H1 (cell line): ENCODE data around the gene PLA2G1B. TPM values are rescaled to one million over a fixed set of nuclear protein-coding genes. Genes with fewer than 3 reads are reported as not detected.

Experiments
- CTCF ChIA-PET: fragments of 300-600 bp; sonication (Branson Sonifier 250); formaldehyde crosslinking; loops from one replicate; lab custom pipeline; 2021; ENCODE audit not compliant: partially characterized antibody; lab: Charles Lee
- POLR2A ChIA-PET: fragments of 300-600 bp; sonication (Branson Sonifier 250); formaldehyde crosslinking; loops from one replicate; lab custom pipeline; 2021; ENCODE audit warnings: inconsistent platforms; ENCODE audit not compliant: partially characterized antibody; lab: Charles Lee
- DNase-seq, 2 experiments: peaks; one replicate each; pipeline versions ENCODE4 v3.0.0 to v3.0.0-alpha.2; 2010 to 2022; ENCODE audit warnings: low spot score in 2 of 2, low read depth in 1 of 2, mixed read lengths in 1 of 2
- FAIRE-seq: peaks from 2 replicates; lab custom pipeline; 2011; peaks lifted over from hg19 to GRCh38; lab: Jason Lieb, UNC
- H2AFZ ChIP-seq: 2 replicates; pipeline ENCODE4 v1.8.1; 2012; ENCODE audit warnings: low read length, inconsistent platforms
- H2AK5ac ChIP-seq: 2 replicates; pipeline ENCODE4 v1.6.1; 2013; ENCODE audit warnings: low read depth, low read length
- H2BK120ac ChIP-seq: replicated peaks from 2 replicates; pipeline ENCODE3; 2013; ENCODE audit warnings: low read depth, low read length, inconsistent platforms
- H2BK12ac ChIP-seq: 2 replicates; pipeline ENCODE4 v1.6.1; 2013; ENCODE audit warnings: low read depth, low read length
- H2BK15ac ChIP-seq: 2 replicates; pipeline ENCODE4 v1.6.1; 2013; ENCODE audit warnings: low read length
- H2BK20ac ChIP-seq: 2 replicates; pipeline ENCODE4 v1.6.1; 2013; ENCODE audit warnings: low read length
- H2BK5ac ChIP-seq: 2 replicates; pipeline ENCODE4 v1.6.1; 2013; ENCODE audit warnings: low read depth, low read length
- H3K14ac ChIP-seq: 2 replicates; pipeline ENCODE4 v1.6.1; 2013; ENCODE audit warnings: inconsistent platforms; ENCODE audit not compliant: insufficient read length
- H3K18ac ChIP-seq: 2 replicates; pipeline ENCODE4 v1.6.1; 2013; ENCODE audit warnings: low read length; ENCODE audit errors: extremely low read depth
- H3K23ac ChIP-seq: 2 replicates; pipeline ENCODE4 v1.6.1; 2013; ENCODE audit warnings: inconsistent platforms; ENCODE audit not compliant: insufficient read length
- H3K23me2 ChIP-seq: 2 replicates; pipeline ENCODE4 v1.6.1; 2013; ENCODE audit warnings: low read depth, low read length
- H3K27ac ChIP-seq: 2 replicates; pipeline ENCODE4 v1.6.1; 2011; ENCODE audit warnings: low read depth, low read length, inconsistent platforms
- H3K27me3 ChIP-seq, 4 experiments: replicated peaks in 1 of 4; 1 replicate in 1 of 4; 2 replicates in 3 of 4; pipeline versions ENCODE4 v1.6.1 to v1.8.1; 2011 to 2013; ENCODE audit warnings: low read length in 3 of 4, mild to moderate bottlenecking in 3 of 4, inconsistent platforms in 2 of 4, mixed read lengths in 2 of 4, moderate library complexity in 1 of 4; ENCODE audit not compliant: control insufficient read depth in 3 of 4, insufficient read depth in 3 of 4; ENCODE audit errors: extremely low read depth in 1 of 4
- H3K36me3 ChIP-seq, 4 experiments: 2 replicates each; pipeline versions ENCODE4 v1.6.1 to v1.8.1; 2011 to 2013; ENCODE audit warnings: mild to moderate bottlenecking in 4 of 4, low read length in 3 of 4, moderate library complexity in 2 of 4, control low read depth in 1 of 4, inconsistent platforms in 1 of 4; ENCODE audit not compliant: insufficient read depth in 4 of 4, control insufficient read depth in 2 of 4
- H3K4ac ChIP-seq: replicated peaks from 2 replicates; pipeline ENCODE3; 2013; ENCODE audit warnings: low read length, low read depth, mixed read lengths, inconsistent platforms; ENCODE audit not compliant: insufficient read length
- H3K4me1 ChIP-seq, 4 experiments: replicated peaks in 1 of 4; 1 replicate in 1 of 4; 2 replicates in 3 of 4; pipeline versions ENCODE4 v1.6.1 to v1.8.1; 2011 to 2013; ENCODE audit warnings: low read length in 3 of 4, inconsistent platforms in 2 of 4, mixed read lengths in 1 of 4; ENCODE audit not compliant: insufficient read depth in 4 of 4, control insufficient read depth in 3 of 4
- H3K4me2 ChIP-seq, 2 experiments: 2 replicates each; pipeline versions ENCODE4 v1.6.1 to v1.8.1; 2011 to 2013; ENCODE audit warnings: low read depth in 2 of 2, low read length in 2 of 2, control low read depth in 1 of 2, inconsistent platforms in 1 of 2, mild to moderate bottlenecking in 1 of 2; ENCODE audit not compliant: insufficient read depth in 1 of 2
- H3K4me3 ChIP-seq, 4 experiments: fragments of 200-600, 300-600 bp in 1 of 4; sonication (generic), shearing (Covaris generic), sonication (Bioruptor Twin) in 1 of 4; 2 replicates each; pipeline versions ENCODE4 v1.5.1 to v1.8.1; 2011 to 2016; ENCODE audit warnings: low read length in 4 of 4, low read depth in 3 of 4, control low read depth in 2 of 4, inconsistent platforms in 2 of 4, mild to moderate bottlenecking in 2 of 4, mixed read lengths in 1 of 4, moderate library complexity in 1 of 4; ENCODE audit not compliant: insufficient read depth in 2 of 4; ENCODE audit errors: extremely low read depth in 1 of 4
- H3K56ac ChIP-seq: replicated peaks from 2 replicates; pipeline ENCODE3; 2013; ENCODE audit warnings: low read depth, mild to moderate bottlenecking, mixed read lengths, low read length, inconsistent platforms; ENCODE audit not compliant: insufficient read length
- H3K79me1 ChIP-seq: 2 replicates; pipeline ENCODE4 v1.6.1; 2013; ENCODE audit warnings: low read depth, low read length, control low read depth
- H3K79me2 ChIP-seq, 2 experiments: 2 replicates each; pipeline versions ENCODE4 v1.6.1 to v1.8.1; 2012 to 2013; ENCODE audit warnings: low read length in 2 of 2, mild to moderate bottlenecking in 2 of 2, inconsistent platforms in 1 of 2; ENCODE audit not compliant: insufficient read depth in 2 of 2, control insufficient read depth in 1 of 2
- H3K9ac ChIP-seq, 4 experiments: replicated peaks in 1 of 4; 1 replicate in 1 of 4; 2 replicates in 3 of 4; pipeline versions ENCODE4 v1.6.1 to v1.8.1; 2011 to 2013; ENCODE audit warnings: low read depth in 3 of 4, low read length in 3 of 4, control low read depth in 2 of 4, mild to moderate bottlenecking in 2 of 4, moderate library complexity in 2 of 4, inconsistent platforms in 1 of 4; ENCODE audit errors: extremely low read depth in 1 of 4
- H3K9me3 ChIP-seq, 2 experiments: 2 replicates each; pipeline versions ENCODE4 v1.6.1 to v1.8.1; 2012 to 2013; ENCODE audit warnings: mild to moderate bottlenecking in 2 of 2, moderate library complexity in 2 of 2, control low read depth in 1 of 2, inconsistent platforms in 1 of 2, low read depth in 1 of 2, low read length in 1 of 2, mixed read lengths in 1 of 2; ENCODE audit not compliant: insufficient read depth in 2 of 2
- H4K20me1 ChIP-seq, 2 experiments: replicated peaks in 1 of 2; 2 replicates each; pipeline versions ENCODE3 to v1.8.1; 2011 to 2013; ENCODE audit warnings: inconsistent platforms in 2 of 2, low read length in 2 of 2, mild to moderate bottlenecking in 1 of 2; ENCODE audit not compliant: insufficient read depth in 2 of 2, control insufficient read depth in 1 of 2
- H4K5ac ChIP-seq: 2 replicates; pipeline ENCODE4 v1.6.1; 2013; ENCODE audit warnings: low read length, low read depth, mixed read lengths, inconsistent platforms; ENCODE audit not compliant: insufficient read length
- H4K8ac ChIP-seq: 2 replicates; pipeline ENCODE4 v1.8.0; 2013; ENCODE audit warnings: mild to moderate bottlenecking, moderate library complexity, low read length, inconsistent platforms; ENCODE audit not compliant: insufficient read depth; ENCODE audit errors: extremely low read depth
- H4K91ac ChIP-seq: replicated peaks from 2 replicates; pipeline ENCODE3; 2013; ENCODE audit warnings: low read length, mixed read lengths, inconsistent platforms; ENCODE audit not compliant: insufficient read length
- POLR2A ChIP-seq, 2 experiments: IDR thresholded peaks; 1 replicate in 1 of 2; 2 replicates in 1 of 2; pipeline ENCODE4 v1.6.1; 2011; ENCODE audit warnings: low read depth in 2 of 2, low read length in 2 of 2, mild to moderate bottlenecking in 2 of 2; ENCODE audit errors: control extremely low read depth in 1 of 2
- WGBS, 2 experiments: shearing (Covaris generic) in 1 of 2; methylation state at CpG; one replicate each; pipeline versions ENCODE4 v1.1.6 to v1.1.7; 2013 to 2015; ENCODE audit warnings: low lambda C conversion rate in 2 of 2, mixed read lengths in 2 of 2, inconsistent platforms in 1 of 2, low coverage in 1 of 2, missing lambda C conversion rate in 1 of 2; ENCODE audit not compliant: insufficient replicate concordance in 2 of 2, insufficient coverage in 1 of 2, insufficient read length in 1 of 2; ENCODE audit errors: extremely low coverage in 1 of 2, missing lambda C conversion rate in 1 of 2; 5-methylcytosine and 5-hydroxymethylcytosine counted together
- polyA plus RNA-seq, 7 experiments: library from polyadenylated mRNA; depleted of rRNA in 3 of 7; stranded (reverse) in 5 of 7; unstranded in 2 of 7; fragments of >200 nt in 5 of 7; fragments of 200-250 nt in 2 of 7; gene quantifications; 1 replicate in 5 of 7; 2 replicates in 1 of 7; 4 replicates in 1 of 7; pipeline versions ENCODE4 v1.2.1 to v1.2.3, GENCODE V29; 2011 to 2013; ENCODE audit warnings: missing spikeins in 2 of 7, mixed read lengths in 2 of 7
- total RNA-seq: library from RNA; stranded (reverse); fragmentation: NEBNext Ultra II Directional; extraction: Animal tissue kit (Norgen Biotek cat#: 25700); gene quantifications from 2 replicates; pipeline ENCODE4 v1.2.1, GENCODE V29; 2021
- TF ChIP-seq, protein P1 (sequence below): IDR thresholded peaks from 2 replicates; pipeline ENCODE4 v1.6.1; 2012; ENCODE audit warnings: inconsistent platforms

The PLA2G1B gene
- total and polyA plus RNA-seq, 2 of the 8 experiments (the other 6 are each of a cell fraction or from before 2014, with no cell fraction given): not detected

DNA sequence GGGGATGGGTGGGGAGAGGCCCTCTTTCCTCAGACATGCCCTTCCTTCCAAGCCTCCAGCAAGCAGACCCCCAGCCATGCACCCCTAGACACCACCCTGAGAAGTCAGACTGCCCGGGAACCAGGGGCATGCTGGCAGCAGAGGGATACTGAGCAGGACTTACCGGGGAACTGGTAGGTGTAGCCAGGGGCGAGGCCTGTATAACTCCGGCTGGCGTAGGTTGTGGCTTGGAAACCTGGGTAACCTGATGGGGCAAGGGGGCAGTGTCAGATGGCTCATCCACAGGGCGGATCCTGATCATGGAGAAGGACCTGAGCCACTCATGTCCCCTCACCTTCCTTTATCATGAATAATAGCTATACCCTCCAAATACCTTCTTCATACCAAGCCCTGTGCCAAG lies 25.6 kb upstream of the PLA2G1B start:
- H2BK5ac ChIP-seq: no peak overlapping the region
- no peaks in the 10 kb centered on the region for H3K23me2 ChIP-seq
- ChIA-PET POLR2A (interaction anchor here (0.8 to 2.8 kb wide), 7 partner anchors 10 to 127 kb away, joined by 3 to 13 read pairs (median 4); partner anchors contain the start of gene COX6A1), CTCF (interaction anchor here (0.8 to 8.5 kb wide), 12 partner anchors 13 to 121 kb away, joined by 3 to 66 read pairs (median 4); no protein-coding TSS in a partner anchor)
- TF ChIP-seq POLR2A (IDR thresholded peaks at IDR 0.05; ENCODE audit: control extremely low read depth in 1 of 2, low read depth in 2 of 2, low read length in 2 of 2): peak in 1 of 2 experiments; percentile 36; a peak in 1 of 3 replicates
- TF ChIP-seq, protein P1, sequence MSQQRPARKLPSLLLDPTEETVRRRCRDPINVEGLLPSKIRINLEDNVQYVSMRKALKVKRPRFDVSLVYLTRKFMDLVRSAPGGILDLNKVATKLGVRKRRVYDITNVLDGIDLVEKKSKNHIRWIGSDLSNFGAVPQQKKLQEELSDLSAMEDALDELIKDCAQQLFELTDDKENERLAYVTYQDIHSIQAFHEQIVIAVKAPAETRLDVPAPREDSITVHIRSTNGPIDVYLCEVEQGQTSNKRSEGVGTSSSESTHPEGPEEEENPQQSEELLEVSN: no peak
- H4K8ac ChIP-seq: no peak overlapping the region
- no peak overlapping the region for H2BK120ac ChIP-seq
- WGBS, 2 experiments: 92% methylated on average over 6 of the region's 6 CpGs; no CpG with 5 or more reads in 1 of the 2 experiments
- no peak overlapping the region for H3K4me2 ChIP-seq
- H3K23ac ChIP-seq: no peak overlapping the region
- no peaks in the 10 kb centered on the region for H3K27me3 ChIP-seq
- no peak overlapping the region for H2AK5ac ChIP-seq
- H3K9ac ChIP-seq: no peak overlapping the region
- no peaks in the 10 kb centered on the region; a peak in 1 of 7 replicates for H3K4me1 ChIP-seq
- H3K14ac ChIP-seq: no peak overlapping the region
- no peak overlapping the region for H2BK12ac ChIP-seq
- DNase-seq (no peak), FAIRE-seq (no peak)
- H2BK15ac ChIP-seq: no peak overlapping the region
- H3K9me3 ChIP-seq: no peaks in the 10 kb centered on the region
- peaks cover 28 to 52% (median 44%) of the 10 kb centered on the region in 4 experiments for H3K36me3 ChIP-seq
- H3K79me1 ChIP-seq: no peaks in the 10 kb centered on the region
- H2AFZ ChIP-seq: no peak overlapping the region
- H3K18ac ChIP-seq: no peak overlapping the region
- no peak overlapping the region for H2BK20ac ChIP-seq
- H4K5ac ChIP-seq: no peak overlapping the region
- H3K4ac ChIP-seq: no peak overlapping the region
- peaks cover 6 to 10% of the 10 kb centered on the region in 2 experiments for H4K20me1 ChIP-seq
- H3K56ac ChIP-seq: no peak overlapping the region
- no peaks in the 10 kb centered on the region for H3K79me2 ChIP-seq
- H3K27ac ChIP-seq: no peak overlapping the region
- no peak overlapping the region for H3K4me3 ChIP-seq
- H4K91ac ChIP-seq: no peak overlapping the region
